ENCODE data around the gene SPOP. TPM values are rescaled to one million over a fixed set of nuclear protein-coding genes. Genes with fewer than 3 reads are reported as not detected.

SPOP gene
- total RNA-seq, 1 experiment from 2014 or later: 58.0 TPM

- no peaks in the 10 kb centered on the region for H3K9me3 ChIP-seq (ENCODE audit: control insufficient read depth, insufficient read depth, low read depth, low read length)
- ChIA-PET CTCF (interaction anchor here (0.5 to 2.6 kb wide), 20 partner anchors 9 to 358 kb away, joined by 3 to 16 read pairs (median 4); partner anchors contain the start of gene PHB1), POLR2A (no interaction called here)
- intact Hi-C loops (cut with micrococcal nuclease; ENCODE audit: unreplicated experiment): loop anchor here (2.0 kb wide), 2 partner anchors 120 to 150 kb away; no protein-coding TSS in a partner anchor
- no peak for TF ChIP-seq REST (IDR thresholded peaks at IDR 0.05; ENCODE audit: insufficient read depth in 1 of 2, low read depth in 2 of 2, low read length in 1 of 2)
- TF ChIP-seq CTCF (IDR thresholded peaks at IDR 0.05): peak; percentile 99
- in situ Hi-C loops (cut with HindIII; ENCODE audit: low pct_unique_long_range_greater_than_20kb, low sequenced_read_pairs): no loop called here
- peak overlapping the region in 1 of 2 experiments; percentile 2; a peak in 1 of 4 replicates for H3K4me3 ChIP-seq (ENCODE audit: low read depth in 2 of 2, low read length in 2 of 2)
- no TSS peak for BruUV-seq (replicated peaks)
- H3K36me3 ChIP-seq (ENCODE audit: control insufficient read depth, insufficient read depth, low read length): no peaks in the 10 kb centered on the region
- no peak overlapping the region; the same call in 1 of the 2 replicates for H3K27ac ChIP-seq (ENCODE audit: low read length)
- ATAC-seq (peak; percentile 92), DNase-seq (ENCODE audit: low read depth, low spot score) (no peak)
- no peaks in the 10 kb centered on the region for H3K27me3 ChIP-seq (ENCODE audit: control insufficient read depth, insufficient read depth, low read length)
- H3K4me1 ChIP-seq (ENCODE audit: control insufficient read depth, insufficient read depth, low read length): peaks cover 4% of the 10 kb centered on the region; the same call in 1 of the 2 replicates
Measured at GRCh38 chr17:49556223-49556943, 121.5 kb downstream of the SPOP start.

GRCh38 chr17:49555495-49556222 lies 122.2 kb downstream of the SPOP start:
- intact Hi-C loops (cut with micrococcal nuclease; ENCODE audit: unreplicated experiment): loop anchor here (2.0 kb wide), 2 partner anchors 119 to 149 kb away; no protein-coding TSS in a partner anchor
- ChIA-PET POLR2A (no interaction called here), CTCF (interaction anchor here (0.6 to 2.6 kb wide), 14 partner anchors 10 to 148 kb away, joined by 3 to 16 read pairs (median 4); partner anchors contain the start of gene PHB1)
- no peak for DNase-seq (ENCODE audit: low read depth, low spot score)
- Histone ChIP-seq H3K36me3 (ENCODE audit: control insufficient read depth, insufficient read depth, low read length) (no peaks in the 10 kb centered on the region), H3K4me1 (ENCODE audit: control insufficient read depth, insufficient read depth, low read length) (peaks cover 4% of the 10 kb centered on the region; the same call in 1 of the 2 replicates), H3K27ac (ENCODE audit: low read length) (no peak overlapping the region; the same call in 1 of the 2 replicates), H3K9me3 (ENCODE audit: control insufficient read depth, insufficient read depth, low read depth, low read length) (no peaks in the 10 kb centered on the region), H3K4me3 (ENCODE audit: low read depth in 2 of 2, low read length in 2 of 2) (peak overlapping the region in 1 of 2 experiments; percentile 2; a peak in 1 of 4 replicates), H3K27me3 (ENCODE audit: control insufficient read depth, insufficient read depth, low read length) (no peaks in the 10 kb centered on the region)
- in situ Hi-C loops (cut with HindIII; ENCODE audit: low pct_unique_long_range_greater_than_20kb, low sequenced_read_pairs): no loop called here
- ATAC-seq: no peak; the same call in 1 of the 2 replicates
- no TSS peak for BruUV-seq (replicated peaks)
- TF ChIP-seq CTCF (IDR thresholded peaks at IDR 0.05) (no peak), SIN3A (IDR thresholded peaks at IDR 0.05; ENCODE audit: borderline replicate concordance, insufficient read depth, low read depth, low read length) (no peak), REST (IDR thresholded peaks at IDR 0.05; ENCODE audit: insufficient read depth in 1 of 2, low read depth in 2 of 2, low read length in 1 of 2) (no peak), POLR2AphosphoS5 (IDR thresholded peaks at IDR 0.05; ENCODE audit: low read depth, low read length) (no peak), TCF7L2 (IDR thresholded peaks at IDR 0.05; ENCODE audit: low read depth, low read length) (no peak)
